Measurements from ENCODE around the gene PKDREJ. TPM values are rescaled to one million over a fixed set of nuclear protein-coding genes. Genes with fewer than 3 reads are reported as not detected.

PKDREJ gene
- total RNA-seq, 1 experiment from 2014 or later = not detected

DNA sequence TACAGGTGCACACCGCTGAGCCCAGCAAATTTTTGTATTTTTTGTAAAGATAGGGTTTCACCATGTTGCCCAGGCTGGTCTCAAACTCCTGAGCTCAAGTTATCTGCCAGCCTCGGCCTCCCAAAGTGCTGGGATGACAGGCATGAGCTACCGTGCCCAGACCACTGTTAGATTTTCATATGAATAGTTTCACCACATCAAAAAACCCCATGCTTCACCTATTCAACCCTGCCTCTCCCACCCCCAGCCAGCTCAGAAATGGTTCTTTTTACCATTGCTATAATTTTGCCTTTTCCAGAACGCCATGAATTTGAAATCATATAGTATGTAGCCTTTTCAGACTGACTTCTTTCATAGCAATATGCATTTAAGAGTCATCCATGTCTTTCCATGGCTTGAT lies 50.9 kb downstream of the PKDREJ start:
- H3K9me3 ChIP-seq (ENCODE audit: control insufficient read depth, insufficient read depth, low read depth, low read length) = no peaks in the 10 kb centered on the region
- CTCF ChIA-PET = no interaction called here
- in situ Hi-C loops (cut with HindIII; ENCODE audit: low pct_unique_long_range_greater_than_20kb, low sequenced_read_pairs) = no loop called here

DNA sequence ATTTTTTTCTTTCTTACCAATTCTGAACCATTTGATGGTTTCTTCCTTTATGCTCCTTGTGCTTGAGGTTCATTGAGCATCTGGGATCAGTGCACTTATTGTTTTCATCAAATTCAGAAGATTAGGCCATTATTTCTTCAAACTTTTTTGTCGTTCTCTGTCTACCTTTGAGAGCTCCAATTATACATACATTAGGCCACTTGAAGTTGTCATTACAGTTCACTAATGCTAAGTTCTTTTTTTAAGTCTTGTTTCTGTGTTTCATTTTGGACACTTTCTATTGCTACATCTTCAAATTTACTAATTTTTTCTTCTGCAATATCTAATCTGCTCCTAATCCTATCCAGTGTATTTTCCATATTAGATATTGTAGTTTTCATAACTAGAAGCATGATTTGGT lies 53.9 kb downstream of the PKDREJ start:
- no peaks in the 10 kb centered on the region for H3K36me3 ChIP-seq (ENCODE audit: control insufficient read depth, insufficient read depth, low read length)
- ChIA-PET CTCF (no interaction called here), POLR2A (no interaction called here)
- H3K27ac ChIP-seq (ENCODE audit: low read length) = no peak overlapping the region
- H3K4me3 ChIP-seq (ENCODE audit: low read depth in 2 of 2, low read length in 2 of 2) = no peak overlapping the region
- intact Hi-C loops (cut with micrococcal nuclease; ENCODE audit: unreplicated experiment) (no loop called here), in situ Hi-C loops (cut with HindIII; ENCODE audit: low pct_unique_long_range_greater_than_20kb, low sequenced_read_pairs) (no loop called here)
- TF ChIP-seq TCF7L2 (IDR thresholded peaks at IDR 0.05; ENCODE audit: low read depth, low read length) (no peak), POLR2AphosphoS5 (IDR thresholded peaks at IDR 0.05; ENCODE audit: low read depth, low read length) (no peak)
- no peaks in the 10 kb centered on the region for H3K9me3 ChIP-seq (ENCODE audit: control insufficient read depth, insufficient read depth, low read depth, low read length)
- BruUV-seq (replicated peaks) = no TSS peak
- DNase-seq (ENCODE audit: low read depth, low spot score) (no peak), ATAC-seq (no peak)
- H3K27me3 ChIP-seq (ENCODE audit: control insufficient read depth, insufficient read depth, low read length) = no peaks in the 10 kb centered on the region
- H3K4me1 ChIP-seq (ENCODE audit: control insufficient read depth, insufficient read depth, low read length) = no peaks in the 10 kb centered on the region

More for the DNA sequence above, 50.9 kb downstream of the PKDREJ start:
- intact Hi-C loops (cut with micrococcal nuclease; ENCODE audit: unreplicated experiment) = no loop called here
- no peaks in the 10 kb centered on the region for H3K36me3 ChIP-seq (ENCODE audit: control insufficient read depth, insufficient read depth, low read length)
- no peak overlapping the region for H3K27ac ChIP-seq (ENCODE audit: low read length)
- DNase-seq (ENCODE audit: low read depth, low spot score) = no peak
- H3K4me1 ChIP-seq (ENCODE audit: control insufficient read depth, insufficient read depth, low read length) = no peaks in the 10 kb centered on the region
- POLR2A ChIA-PET = no interaction called here
- ATAC-seq = no peak
- no TSS peak for BruUV-seq (replicated peaks)
- TF ChIP-seq SIN3A (IDR thresholded peaks at IDR 0.05; ENCODE audit: borderline replicate concordance, insufficient read depth, low read depth, low read length) (no peak), POLR2AphosphoS5 (IDR thresholded peaks at IDR 0.05; ENCODE audit: low read depth, low read length) (no peak), TCF7L2 (IDR thresholded peaks at IDR 0.05; ENCODE audit: low read depth, low read length) (no peak)
- TF ChIP-seq, protein P1, sequence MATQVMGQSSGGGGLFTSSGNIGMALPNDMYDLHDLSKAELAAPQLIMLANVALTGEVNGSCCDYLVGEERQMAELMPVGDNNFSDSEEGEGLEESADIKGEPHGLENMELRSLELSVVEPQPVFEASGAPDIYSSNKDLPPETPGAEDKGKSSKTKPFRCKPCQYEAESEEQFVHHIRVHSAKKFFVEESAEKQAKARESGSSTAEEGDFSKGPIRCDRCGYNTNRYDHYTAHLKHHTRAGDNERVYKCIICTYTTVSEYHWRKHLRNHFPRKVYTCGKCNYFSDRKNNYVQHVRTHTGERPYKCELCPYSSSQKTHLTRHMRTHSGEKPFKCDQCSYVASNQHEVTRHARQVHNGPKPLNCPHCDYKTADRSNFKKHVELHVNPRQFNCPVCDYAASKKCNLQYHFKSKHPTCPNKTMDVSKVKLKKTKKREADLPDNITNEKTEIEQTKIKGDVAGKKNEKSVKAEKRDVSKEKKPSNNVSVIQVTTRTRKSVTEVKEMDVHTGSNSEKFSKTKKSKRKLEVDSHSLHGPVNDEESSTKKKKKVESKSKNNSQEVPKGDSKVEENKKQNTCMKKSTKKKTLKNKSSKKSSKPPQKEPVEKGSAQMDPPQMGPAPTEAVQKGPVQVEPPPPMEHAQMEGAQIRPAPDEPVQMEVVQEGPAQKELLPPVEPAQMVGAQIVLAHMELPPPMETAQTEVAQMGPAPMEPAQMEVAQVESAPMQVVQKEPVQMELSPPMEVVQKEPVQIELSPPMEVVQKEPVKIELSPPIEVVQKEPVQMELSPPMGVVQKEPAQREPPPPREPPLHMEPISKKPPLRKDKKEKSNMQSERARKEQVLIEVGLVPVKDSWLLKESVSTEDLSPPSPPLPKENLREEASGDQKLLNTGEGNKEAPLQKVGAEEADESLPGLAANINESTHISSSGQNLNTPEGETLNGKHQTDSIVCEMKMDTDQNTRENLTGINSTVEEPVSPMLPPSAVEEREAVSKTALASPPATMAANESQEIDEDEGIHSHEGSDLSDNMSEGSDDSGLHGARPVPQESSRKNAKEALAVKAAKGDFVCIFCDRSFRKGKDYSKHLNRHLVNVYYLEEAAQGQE (IDR thresholded peaks at IDR 0.05; ENCODE audit: insufficient read depth in 1 of 2, low read depth in 2 of 2, low read length in 1 of 2) = no peak
- TF ChIP-seq, protein P2, sequence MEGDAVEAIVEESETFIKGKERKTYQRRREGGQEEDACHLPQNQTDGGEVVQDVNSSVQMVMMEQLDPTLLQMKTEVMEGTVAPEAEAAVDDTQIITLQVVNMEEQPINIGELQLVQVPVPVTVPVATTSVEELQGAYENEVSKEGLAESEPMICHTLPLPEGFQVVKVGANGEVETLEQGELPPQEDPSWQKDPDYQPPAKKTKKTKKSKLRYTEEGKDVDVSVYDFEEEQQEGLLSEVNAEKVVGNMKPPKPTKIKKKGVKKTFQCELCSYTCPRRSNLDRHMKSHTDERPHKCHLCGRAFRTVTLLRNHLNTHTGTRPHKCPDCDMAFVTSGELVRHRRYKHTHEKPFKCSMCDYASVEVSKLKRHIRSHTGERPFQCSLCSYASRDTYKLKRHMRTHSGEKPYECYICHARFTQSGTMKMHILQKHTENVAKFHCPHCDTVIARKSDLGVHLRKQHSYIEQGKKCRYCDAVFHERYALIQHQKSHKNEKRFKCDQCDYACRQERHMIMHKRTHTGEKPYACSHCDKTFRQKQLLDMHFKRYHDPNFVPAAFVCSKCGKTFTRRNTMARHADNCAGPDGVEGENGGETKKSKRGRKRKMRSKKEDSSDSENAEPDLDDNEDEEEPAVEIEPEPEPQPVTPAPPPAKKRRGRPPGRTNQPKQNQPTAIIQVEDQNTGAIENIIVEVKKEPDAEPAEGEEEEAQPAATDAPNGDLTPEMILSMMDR (IDR thresholded peaks at IDR 0.05) = no peak
- H3K4me3 ChIP-seq (ENCODE audit: low read depth in 2 of 2, low read length in 2 of 2) = no peak overlapping the region
- no peaks in the 10 kb centered on the region for H3K27me3 ChIP-seq (ENCODE audit: control insufficient read depth, insufficient read depth, low read length)

Other genes with a start within 250 kb of the PKDREJ start
- 10.7 TPM for gene PPARA, start 112.8 kb downstream of the PKDREJ start, total RNA-seq (2021; ENCODE audit: unreplicated experiment)
- 11.2 TPM for gene CDPF1, start 13.1 kb downstream of the PKDREJ start, total RNA-seq (2021; ENCODE audit: unreplicated experiment)
- 14.0 TPM for gene TTC38, start 4.7 kb upstream of the PKDREJ start, total RNA-seq (2021; ENCODE audit: unreplicated experiment)
- 36.2 TPM for gene GTSE1, start 33.5 kb upstream of the PKDREJ start, total RNA-seq (2021; ENCODE audit: unreplicated experiment)
- gene TRMU, start 72.4 kb upstream of the PKDREJ start, total RNA-seq (2021; ENCODE audit: unreplicated experiment) = 48.8 TPM